ENCODE results near the gene TLX2. TPM values are rescaled to one million over a fixed set of nuclear protein-coding genes. Genes with fewer than 3 reads are reported as not detected.

The TLX2 gene
- polyA plus RNA-seq, 4 donors, result 1.5 to 5.4 TPM; not detected in 2

DNA sequence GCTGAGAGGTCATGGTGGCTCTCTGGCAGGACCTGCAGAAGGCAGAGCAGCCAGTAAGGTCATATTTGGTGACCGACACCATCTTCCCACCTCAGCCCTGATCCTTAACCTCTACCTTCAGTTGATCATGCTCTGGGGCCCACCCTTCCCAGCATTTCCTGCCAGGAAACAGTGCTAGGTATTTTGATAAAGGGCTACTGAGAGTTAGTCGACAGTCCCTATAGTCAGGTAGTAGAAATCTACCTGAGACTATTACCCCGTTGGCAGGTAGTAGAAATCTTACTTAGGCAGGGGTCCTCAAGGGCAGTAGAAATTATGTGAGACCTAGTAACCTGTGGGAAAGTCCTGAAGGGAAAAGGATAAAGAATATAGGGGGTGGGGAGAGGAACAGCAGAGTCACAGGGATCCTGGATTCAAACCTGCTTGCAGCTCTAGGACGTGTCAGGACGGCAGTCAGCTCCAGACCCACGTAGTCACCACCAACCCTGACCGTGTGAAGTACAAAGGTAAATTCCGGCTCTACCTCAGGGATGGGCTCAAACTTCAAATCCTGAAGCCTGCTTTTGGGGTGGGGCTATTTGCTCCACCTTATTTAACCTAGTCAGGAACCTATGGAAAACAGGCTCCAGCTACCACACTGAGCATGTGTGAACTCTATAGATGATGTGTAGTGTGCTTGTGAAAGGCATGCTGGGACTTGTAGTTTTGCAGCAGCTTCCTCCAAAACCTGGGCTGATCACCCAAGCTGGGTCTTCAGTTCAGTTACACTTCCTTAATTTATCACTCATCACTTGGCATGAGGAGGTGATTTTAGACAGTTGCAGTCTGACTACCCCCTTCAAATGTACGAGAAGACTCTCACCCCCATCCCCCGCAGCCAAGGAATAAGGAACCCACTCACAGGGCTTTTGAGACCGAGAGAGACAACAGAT, 11.7 kb downstream of the TLX2 start, which contains the start of gene DQX1:
Gene DQX1, minus strand, starts transcription at position 515 of the 932 bp plus-strand sequence. Its CDS starts 502 bp downstream, at position 13.
- no peak for FAIRE-seq
- H3K9me3 ChIP-seq (ENCODE audit: control insufficient read depth in 2 of 2, insufficient read depth in 1 of 2, low read depth in 1 of 2, low read length in 1 of 2), result peaks cover 0 to 6% of the 10 kb centered on the region in 2 donors
- WGBS, 3 donors, result 36 to 71% (median 49%) methylated on average over 11 of the region's 11 CpGs
- H3K27ac ChIP-seq (ENCODE audit: low read depth in 1 of 3, low read length in 2 of 3), result peak within 1 kb of the TSS; percentile 8 to 73 (median 57)
- H3K36me3 ChIP-seq (ENCODE audit: control insufficient read depth in 3 of 3, insufficient read depth in 2 of 3, low read depth in 1 of 3, low read length in 3 of 3), result peaks cover 3 to 39% (median 12%) of the 10 kb centered on the region in 3 donors
- H3K4me3 ChIP-seq (ENCODE audit: low read depth in 1 of 3, low read length in 3 of 3), result peak within 1 kb of the TSS in 2 of 3 donors; percentile 28 to 31
- no peaks in the 10 kb centered on the region for H3K27me3 ChIP-seq (ENCODE audit: control insufficient read depth in 3 of 3, insufficient read depth in 3 of 3, low read length in 3 of 3)
- H3K4me1 ChIP-seq (ENCODE audit: control insufficient read depth in 3 of 3, insufficient read depth in 2 of 3, low read depth in 1 of 3, low read length in 2 of 3), result peaks cover 0 to 23% (median 5%) of the 10 kb centered on the region in 3 donors
- DNase-seq, result peak; percentile 85 to 99

GRCh38 chr2:74526649-74527230, 12.5 kb downstream of the TLX2 start:
- WGBS, 3 donors, result 94 to 97% (median 96%) methylated on average over 11 of the region's 11 CpGs
- H3K4me1 ChIP-seq (ENCODE audit: control insufficient read depth in 3 of 3, insufficient read depth in 2 of 3, low read depth in 1 of 3, low read length in 2 of 3), result peaks cover 0 to 24% (median 5%) of the 10 kb centered on the region in 3 donors

DNA sequence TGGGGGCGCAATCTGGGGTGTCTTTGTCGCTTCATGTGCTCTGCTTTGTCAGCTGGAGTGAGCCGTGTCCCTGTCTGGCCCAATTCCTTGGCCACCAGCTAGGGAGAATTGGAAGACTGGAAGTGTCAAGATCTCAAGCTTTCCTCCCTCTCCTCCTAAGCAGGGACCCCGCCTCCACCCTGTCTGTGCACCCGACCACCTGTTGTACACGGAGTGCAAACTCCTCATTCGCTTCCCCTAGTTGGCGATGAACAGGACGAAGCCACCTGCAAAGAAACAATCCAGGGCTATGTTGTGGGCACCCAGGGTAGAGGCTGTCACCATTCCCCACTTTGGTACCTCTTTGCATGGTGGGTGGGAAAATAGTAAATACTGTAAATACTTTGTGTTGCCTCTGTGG, 13.5 kb downstream of the TLX2 start:
- WGBS, 3 donors, result 88 to 93% (median 89%) methylated on average over 9 of the region's 9 CpGs
- H3K36me3 ChIP-seq (ENCODE audit: control insufficient read depth in 3 of 3, insufficient read depth in 2 of 3, low read depth in 1 of 3, low read length in 3 of 3), result peaks cover 3 to 40% (median 5%) of the 10 kb centered on the region in 3 donors
- H3K9me3 ChIP-seq (ENCODE audit: control insufficient read depth in 2 of 2, insufficient read depth in 1 of 2, low read depth in 1 of 2, low read length in 1 of 2), result peaks cover 0 to 6% of the 10 kb centered on the region in 2 donors
- no peaks in the 10 kb centered on the region for H3K27me3 ChIP-seq (ENCODE audit: control insufficient read depth in 3 of 3, insufficient read depth in 3 of 3, low read length in 3 of 3)
- no peak for FAIRE-seq
- H3K4me3 ChIP-seq (ENCODE audit: low read depth in 1 of 3, low read length in 3 of 3), result no peak overlapping the region
- H3K4me1 ChIP-seq (ENCODE audit: control insufficient read depth in 3 of 3, insufficient read depth in 2 of 3, low read depth in 1 of 3, low read length in 2 of 3), result peaks cover 0 to 24% (median 5%) of the 10 kb centered on the region in 3 donors
- no peak for DNase-seq
- no peak overlapping the region for H3K27ac ChIP-seq (ENCODE audit: low read depth in 1 of 3, low read length in 2 of 3)

More at GRCh38 chr2:74526649-74527230, 12.5 kb downstream of the TLX2 start:
- H3K27me3 ChIP-seq (ENCODE audit: control insufficient read depth in 3 of 3, insufficient read depth in 3 of 3, low read length in 3 of 3), result no peaks in the 10 kb centered on the region
- peaks cover 3 to 39% (median 12%) of the 10 kb centered on the region in 3 donors for H3K36me3 ChIP-seq (ENCODE audit: control insufficient read depth in 3 of 3, insufficient read depth in 2 of 3, low read depth in 1 of 3, low read length in 3 of 3)
- no peak for DNase-seq
- no peak overlapping the region for H3K27ac ChIP-seq (ENCODE audit: low read depth in 1 of 3, low read length in 2 of 3)
- H3K4me3 ChIP-seq (ENCODE audit: low read depth in 1 of 3, low read length in 3 of 3), result no peak overlapping the region
- peaks cover 0 to 6% of the 10 kb centered on the region in 2 donors for H3K9me3 ChIP-seq (ENCODE audit: control insufficient read depth in 2 of 2, insufficient read depth in 1 of 2, low read depth in 1 of 2, low read length in 1 of 2)
- FAIRE-seq, result no peak

GRCh38 chr2:74528600-74529356, 14.5 kb downstream of the TLX2 start:
- 12 to 15% (median 14%) methylated on average over 26 to 29 of the region's 29 CpGs for WGBS, 3 donors
- peak overlapping the region; percentile 79 to 94 (median 80) for H3K27ac ChIP-seq (ENCODE audit: low read depth in 1 of 3, low read length in 2 of 3)
- no peaks in the 10 kb centered on the region for H3K27me3 ChIP-seq (ENCODE audit: control insufficient read depth in 3 of 3, insufficient read depth in 3 of 3, low read length in 3 of 3)
- FAIRE-seq (no peak), DNase-seq (no peak)
- peak overlapping the region; percentile 65 to 96 (median 83) for H3K4me3 ChIP-seq (ENCODE audit: low read depth in 1 of 3, low read length in 3 of 3)
- H3K4me1 ChIP-seq (ENCODE audit: control insufficient read depth in 3 of 3, insufficient read depth in 2 of 3, low read depth in 1 of 3, low read length in 2 of 3), result peaks cover 0 to 24% (median 5%) of the 10 kb centered on the region in 3 donors
- peaks cover 3 to 46% (median 5%) of the 10 kb centered on the region in 3 donors for H3K36me3 ChIP-seq (ENCODE audit: control insufficient read depth in 3 of 3, insufficient read depth in 2 of 3, low read depth in 1 of 3, low read length in 3 of 3)
- H3K9me3 ChIP-seq (ENCODE audit: control insufficient read depth in 2 of 2, insufficient read depth in 1 of 2, low read depth in 1 of 2, low read length in 1 of 2), result peaks cover 0 to 6% of the 10 kb centered on the region in 2 donors

DNA sequence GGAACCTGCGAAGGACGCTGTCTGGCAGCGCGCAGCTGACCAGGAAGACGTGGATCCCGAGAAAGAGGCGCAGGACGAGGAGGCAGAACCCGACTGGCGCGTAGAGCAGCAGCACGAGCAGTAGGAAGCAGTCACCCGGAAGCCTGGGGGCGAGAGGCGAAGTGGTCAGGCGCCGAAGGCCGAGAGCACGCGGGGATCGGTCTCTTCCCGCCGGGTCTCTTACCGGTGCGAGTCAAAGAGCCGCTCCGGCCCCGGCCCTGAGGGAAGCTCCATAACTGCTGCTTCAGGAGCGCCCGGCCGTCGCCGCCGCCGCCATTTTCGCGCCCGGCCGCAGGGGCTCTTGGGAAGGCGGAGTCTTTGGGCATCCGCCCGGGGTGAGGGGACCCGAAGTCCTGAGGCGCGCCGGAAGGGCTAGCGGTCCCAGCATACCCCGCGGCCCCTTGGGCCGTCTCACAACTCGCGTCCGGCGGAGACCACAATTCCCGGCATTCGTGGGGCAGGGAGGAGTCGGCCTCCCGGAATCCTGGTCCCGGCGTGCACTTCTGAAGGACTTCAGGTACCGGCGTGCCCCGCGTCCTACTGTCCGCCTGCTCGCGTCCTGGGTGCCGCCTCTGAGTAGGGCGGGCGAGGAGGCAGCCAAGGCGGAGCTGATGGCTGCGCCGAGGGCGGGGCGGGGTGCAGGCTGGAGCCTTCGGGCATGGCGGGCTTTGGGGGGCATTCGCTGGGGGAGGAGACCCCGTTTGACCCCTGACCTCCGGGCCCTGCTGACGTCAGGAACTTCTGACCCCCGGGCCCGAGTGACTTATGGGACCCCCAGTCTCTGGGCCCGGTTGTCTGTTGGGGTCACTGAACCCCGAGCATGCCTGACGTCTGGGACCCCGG, 15.3 kb downstream of the TLX2 start, which contains the start of the genes AUP1 and HTRA2:
Gene AUP1, minus strand, starts transcription at position 350 of the 882 bp plus-strand sequence. Its CDS starts 77 bp downstream, at position 273.
Gene HTRA2, plus strand, starts transcription at position 577 of the 882 bp plus-strand sequence. Its CDS starts 74 bp downstream, at position 651.
- Histone ChIP-seq H3K4me1 (ENCODE audit: control insufficient read depth in 3 of 3, insufficient read depth in 2 of 3, low read depth in 1 of 3, low read length in 2 of 3) (peaks cover 0 to 24% (median 5%) of the 10 kb centered on the region in 3 donors), H3K27me3 (ENCODE audit: control insufficient read depth in 3 of 3, insufficient read depth in 3 of 3, low read length in 3 of 3) (no peaks in the 10 kb centered on the region), H3K4me3 (ENCODE audit: low read depth in 1 of 3, low read length in 3 of 3) (peak within 1 kb of the TSS; percentile 65 to 96 (median 83)), H3K27ac (ENCODE audit: low read depth in 1 of 3, low read length in 2 of 3) (peak within 1 kb of the TSS; percentile 80 to 94 (median 82)), H3K9me3 (ENCODE audit: control insufficient read depth in 2 of 2, insufficient read depth in 1 of 2, low read depth in 1 of 2, low read length in 1 of 2) (peaks cover 0 to 6% of the 10 kb centered on the region in 2 donors), H3K36me3 (ENCODE audit: control insufficient read depth in 3 of 3, insufficient read depth in 2 of 3, low read depth in 1 of 3, low read length in 3 of 3) (peaks cover 3 to 48% (median 5%) of the 10 kb centered on the region in 3 donors)
- DNase-seq (peak; percentile 99), FAIRE-seq (no peak)
- WGBS, 3 donors, result 0 to 1% (median 0%) methylated on average over 52 to 87 of the region's 87 CpGs

DNA sequence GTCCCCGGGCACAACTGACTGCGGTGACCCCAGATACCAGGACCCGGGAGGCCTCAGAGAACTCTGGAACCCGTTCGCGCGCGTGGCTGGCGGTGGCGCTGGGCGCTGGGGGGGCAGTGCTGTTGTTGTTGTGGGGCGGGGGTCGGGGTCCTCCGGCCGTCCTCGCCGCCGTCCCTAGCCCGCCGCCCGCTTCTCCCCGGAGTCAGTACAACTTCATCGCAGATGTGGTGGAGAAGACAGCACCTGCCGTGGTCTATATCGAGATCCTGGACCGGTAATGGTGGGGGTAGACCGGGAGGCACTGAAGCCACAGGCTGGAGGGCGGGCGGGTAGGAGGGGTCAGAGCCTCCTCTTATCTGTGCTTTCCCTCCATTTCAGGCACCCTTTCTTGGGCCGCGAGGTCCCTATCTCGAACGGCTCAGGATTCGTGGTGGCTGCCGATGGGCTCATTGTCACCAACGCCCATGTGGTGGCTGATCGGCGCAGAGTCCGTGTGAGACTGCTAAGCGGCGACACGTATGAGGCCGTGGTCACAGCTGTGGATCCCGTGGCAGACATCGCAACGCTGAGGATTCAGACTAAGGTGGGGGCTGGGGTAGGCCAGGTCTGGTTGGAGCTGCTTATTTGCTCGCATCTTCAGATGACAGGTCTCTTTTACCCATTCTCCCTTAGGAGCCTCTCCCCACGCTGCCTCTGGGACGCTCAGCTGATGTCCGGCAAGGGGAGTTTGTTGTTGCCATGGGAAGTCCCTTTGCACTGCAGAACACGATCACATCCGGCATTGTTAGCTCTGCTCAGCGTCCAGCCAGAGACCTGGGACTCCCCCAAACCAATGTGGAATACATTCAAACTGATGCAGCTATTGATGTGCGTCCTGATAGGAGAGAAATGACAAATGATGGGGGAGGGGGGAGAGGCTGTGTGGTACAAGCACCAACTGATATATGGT, 16.3 kb downstream of the TLX2 start:
- no peak for FAIRE-seq

More for the DNA sequence above, 16.3 kb downstream of the TLX2 start:
- Histone ChIP-seq H3K4me3 (ENCODE audit: low read depth in 1 of 3, low read length in 3 of 3) (peak overlapping the region; percentile 65 to 96 (median 83)), H3K27me3 (ENCODE audit: control insufficient read depth in 3 of 3, insufficient read depth in 3 of 3, low read length in 3 of 3) (peaks cover 0 to 1% (median 0%) of the 10 kb centered on the region in 3 donors), H3K36me3 (ENCODE audit: control insufficient read depth in 3 of 3, insufficient read depth in 2 of 3, low read depth in 1 of 3, low read length in 3 of 3) (peaks cover 3 to 45% (median 5%) of the 10 kb centered on the region in 3 donors), H3K9me3 (ENCODE audit: control insufficient read depth in 2 of 2, insufficient read depth in 1 of 2, low read depth in 1 of 2, low read length in 1 of 2) (peaks cover 0 to 6% of the 10 kb centered on the region in 2 donors), H3K4me1 (ENCODE audit: control insufficient read depth in 3 of 3, insufficient read depth in 2 of 3, low read depth in 1 of 3, low read length in 2 of 3) (peaks cover 0 to 19% (median 5%) of the 10 kb centered on the region in 3 donors), H3K27ac (ENCODE audit: low read depth in 1 of 3, low read length in 2 of 3) (peak overlapping the region; percentile 28 to 94 (median 82))
- WGBS, 3 donors, result 1 to 3% (median 2%) methylated on average over 54 of the region's 54 CpGs
- peak; percentile 62 to 73 for DNase-seq
